GM18511 (cell line): Measurements from ENCODE around the gene SLC25A27.
A peak's percentile ranks its signal among the peaks of the same experiment; 100 is the strongest.
"Not testable (repeated sequence)": the region's sequence is repeated elsewhere in the genome, so short reads cannot be mapped to it uniquely, and the experiment has no call there.

ENCODE experiments used
- ATAC-seq: cut with Tn5 transposase; IDR thresholded peaks from one replicate; pipeline ENCODE4 v1.9.1; 2021; ENCODE audit warnings: mild to moderate bottlenecking, moderate library complexity; ENCODE audit not compliant: unreplicated experiment

Gene SLC25A27, protein sequence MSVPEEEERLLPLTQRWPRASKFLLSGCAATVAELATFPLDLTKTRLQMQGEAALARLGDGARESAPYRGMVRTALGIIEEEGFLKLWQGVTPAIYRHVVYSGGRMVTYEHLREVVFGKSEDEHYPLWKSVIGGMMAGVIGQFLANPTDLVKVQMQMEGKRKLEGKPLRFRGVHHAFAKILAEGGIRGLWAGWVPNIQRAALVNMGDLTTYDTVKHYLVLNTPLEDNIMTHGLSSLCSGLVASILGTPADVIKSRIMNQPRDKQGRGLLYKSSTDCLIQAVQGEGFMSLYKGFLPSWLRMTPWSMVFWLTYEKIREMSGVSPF

DNA sequence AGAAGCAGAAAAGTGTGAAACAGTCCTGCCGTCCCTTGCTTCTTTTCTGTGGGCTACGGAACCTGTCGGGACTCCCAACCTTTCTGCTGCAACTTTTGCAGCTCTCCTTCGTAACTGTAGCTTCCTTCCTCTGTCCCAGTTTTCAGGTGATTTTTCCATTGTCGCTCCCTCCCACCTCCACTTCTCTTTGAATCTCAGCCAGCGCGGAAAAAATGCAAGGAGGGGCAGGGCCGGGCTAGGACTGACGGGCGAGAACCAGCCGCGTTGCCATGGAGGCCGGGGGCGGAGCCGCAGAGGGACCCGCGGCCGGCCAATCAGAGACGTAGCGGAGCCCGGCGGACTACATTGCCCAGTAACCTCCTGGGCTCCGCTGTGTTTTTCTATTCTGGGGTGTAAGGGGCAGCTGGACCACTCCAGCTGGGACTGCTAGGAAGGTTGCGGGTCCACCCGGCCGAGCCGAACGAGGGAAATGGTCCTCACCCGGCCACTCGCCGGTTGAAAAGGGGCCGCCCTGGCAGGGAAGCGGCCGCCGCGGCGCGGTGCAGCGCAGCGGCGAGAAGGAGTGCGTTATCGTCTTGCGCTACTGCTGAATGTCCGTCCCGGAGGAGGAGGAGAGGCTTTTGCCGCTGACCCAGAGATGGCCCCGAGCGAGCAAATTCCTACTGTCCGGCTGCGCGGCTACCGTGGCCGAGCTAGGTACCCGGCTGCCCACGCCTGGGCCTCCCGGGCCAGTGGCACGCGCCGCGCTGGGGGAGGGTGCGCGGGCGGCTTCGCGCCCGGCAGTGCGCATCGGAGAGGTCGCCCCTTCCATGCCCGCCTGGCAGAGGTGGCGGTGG lies at the start of gene SLC25A27, which contains the start of gene CYP39A1:
Gene SLC25A27, plus strand, starts transcription at position 373 of the 836 bp plus-strand sequence. Its CDS starts 218 bp downstream, at position 591.
Gene CYP39A1, minus strand, starts transcription at position 216 of the 836 bp plus-strand sequence. CDS start 236 bp downstream, outside the sequence.
- peak; percentile 100 for ATAC-seq

DNA sequence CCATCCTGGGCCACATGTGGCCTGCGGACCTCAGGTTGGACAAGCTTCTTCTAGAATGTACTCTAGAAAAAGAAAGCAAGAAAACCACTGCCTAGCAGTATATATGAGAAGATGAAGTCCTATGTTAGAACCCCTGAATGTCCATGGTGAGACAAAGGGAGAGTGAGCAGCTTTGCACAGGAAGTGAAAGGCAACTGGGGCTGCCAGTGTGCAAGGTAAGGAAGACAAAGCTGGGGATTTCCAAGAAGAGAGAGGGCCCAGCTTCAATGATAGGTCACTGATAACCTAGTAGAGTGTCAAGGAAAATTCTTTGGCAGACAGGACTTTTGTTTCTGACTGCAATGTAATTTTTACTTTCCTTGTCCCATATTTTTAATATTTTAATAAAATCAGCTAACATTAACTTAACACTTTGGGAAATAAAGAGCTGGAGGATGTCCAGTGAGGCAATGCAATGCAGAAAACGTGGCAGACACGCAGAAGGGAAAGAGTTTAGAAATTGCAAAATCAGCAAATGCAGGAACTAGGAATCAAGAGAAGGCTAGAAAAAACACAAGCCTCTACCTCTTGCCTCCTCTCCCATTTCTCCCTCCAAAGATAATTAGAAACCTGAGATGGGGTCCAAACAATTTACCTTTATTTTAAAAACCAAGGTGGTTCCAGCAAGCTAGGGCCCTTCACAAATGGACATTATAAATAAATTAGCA lies 47.5 kb upstream of the SLC25A27 start:
- ATAC-seq = peak; percentile 75

DNA sequence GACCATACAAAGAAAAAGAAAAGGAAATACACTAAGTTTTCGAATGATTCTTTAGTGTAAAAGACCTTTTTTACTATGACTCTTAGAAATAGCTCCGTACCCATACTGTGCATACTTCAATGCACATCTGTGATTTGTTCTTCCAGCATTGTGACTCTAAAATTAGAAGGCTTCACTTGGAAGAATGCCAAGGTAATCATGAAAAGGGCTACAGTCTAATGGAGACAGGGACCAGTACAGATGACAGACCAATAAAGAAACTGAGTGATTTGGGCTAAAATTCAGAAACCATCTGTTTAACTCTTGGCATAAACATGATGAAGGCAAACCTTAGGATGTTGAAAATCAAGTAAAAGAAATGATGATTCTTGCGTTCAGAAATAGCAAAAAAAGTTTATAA lies 46.4 kb upstream of the SLC25A27 start:
- ATAC-seq = no peak

DNA sequence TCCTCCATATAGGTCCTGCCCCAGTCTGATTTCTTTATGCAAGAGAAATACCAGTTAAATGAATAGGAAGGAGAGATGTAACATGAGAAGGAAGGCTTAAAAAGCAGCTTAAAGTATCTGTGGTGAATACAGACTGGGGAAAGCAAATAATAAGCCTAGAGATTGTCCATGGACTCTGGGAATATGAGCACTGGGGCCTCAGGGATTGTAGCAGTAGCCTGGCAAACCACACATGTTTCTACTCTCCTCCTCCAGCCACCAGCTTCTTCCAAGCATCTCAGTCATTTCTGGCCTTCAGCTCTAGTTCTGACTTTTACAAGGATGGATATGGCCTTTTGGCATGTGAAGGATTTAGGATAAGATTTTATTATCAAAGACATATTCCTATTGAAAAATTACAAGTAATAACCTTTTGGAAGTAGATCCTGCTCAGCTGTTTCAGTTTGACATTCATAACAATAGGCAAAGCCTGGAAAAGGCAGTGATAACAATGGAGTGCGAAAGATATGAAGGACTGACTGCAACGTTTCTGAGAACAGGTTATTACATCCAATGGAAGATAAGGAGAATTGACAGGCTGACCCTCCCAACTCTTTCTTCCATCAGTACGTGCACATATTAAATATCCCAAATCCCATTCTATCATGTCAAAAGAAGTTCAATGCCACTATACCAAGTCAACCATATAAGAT lies 41.8 kb upstream of the SLC25A27 start:
- no peak for ATAC-seq

DNA sequence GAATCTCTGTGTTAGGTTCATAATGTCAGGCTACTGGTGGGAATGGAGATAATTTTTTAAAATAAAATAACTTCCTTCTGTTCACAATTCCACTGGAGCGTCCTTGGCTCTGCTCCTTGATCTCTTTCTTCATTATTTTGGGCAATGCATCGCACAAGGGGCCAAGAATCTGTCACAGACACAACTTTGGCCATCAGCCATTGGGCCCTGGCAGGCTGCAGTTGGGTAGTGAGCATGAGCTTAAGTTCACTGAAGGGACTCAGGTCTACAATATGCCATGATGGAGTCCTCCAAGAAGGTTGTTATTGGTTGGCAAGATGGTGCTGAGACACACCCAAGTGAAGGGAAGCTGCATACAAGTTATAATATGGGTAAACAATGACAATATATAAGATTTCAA lies 40.1 kb upstream of the SLC25A27 start:
- ATAC-seq = no peak

DNA sequence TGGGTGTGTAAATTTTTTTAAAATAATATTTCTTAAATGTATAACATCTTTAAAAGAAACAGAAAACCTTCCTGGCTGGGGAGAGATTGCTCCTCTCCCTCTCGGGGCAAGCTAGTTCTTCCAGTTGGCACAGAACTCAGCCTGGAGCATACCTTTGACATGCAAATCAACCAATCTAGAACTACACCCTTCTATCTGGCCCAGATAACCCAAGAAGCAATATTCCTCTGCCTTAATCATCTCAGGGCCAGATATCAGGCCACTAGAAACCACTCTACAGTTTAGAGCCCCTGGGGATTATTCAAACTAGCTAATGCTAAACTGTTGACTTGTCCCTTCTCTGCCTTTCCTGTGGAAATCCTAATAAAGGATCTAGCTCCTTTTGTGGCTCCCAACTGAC lies 34.0 kb upstream of the SLC25A27 start:
- no peak for ATAC-seq

DNA sequence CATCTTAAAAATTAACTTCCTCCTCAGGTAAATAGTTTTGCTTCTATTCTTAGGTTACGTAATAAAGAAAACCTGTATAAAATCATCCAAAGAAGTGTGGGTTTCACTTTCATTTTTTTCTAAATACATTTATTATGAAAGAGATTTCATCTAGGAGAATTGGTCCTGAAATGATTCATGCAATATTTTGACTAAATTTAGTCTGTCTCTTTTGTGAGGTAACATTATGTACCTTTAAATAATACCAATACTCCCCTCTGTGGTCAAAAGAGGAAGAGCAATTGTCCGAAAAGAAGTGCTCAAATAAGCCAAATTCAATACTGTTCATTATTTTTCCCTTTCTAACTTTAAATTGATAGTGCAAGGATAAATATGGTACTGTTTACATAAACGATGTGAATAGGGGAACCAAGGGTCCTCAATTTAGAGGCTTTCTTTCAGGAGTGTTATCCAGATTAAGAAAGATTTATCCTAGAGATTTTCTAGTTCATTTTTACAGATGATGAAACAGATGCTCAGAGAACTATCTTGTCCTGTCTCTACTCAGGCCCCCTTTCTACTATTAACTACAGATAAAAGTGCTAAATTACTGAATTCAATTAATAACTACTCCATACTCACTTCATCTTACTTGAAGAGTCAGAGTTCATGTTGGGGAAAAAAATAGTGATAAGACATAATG lies 26.4 kb upstream of the SLC25A27 start:
- ATAC-seq = peak; percentile 91

DNA sequence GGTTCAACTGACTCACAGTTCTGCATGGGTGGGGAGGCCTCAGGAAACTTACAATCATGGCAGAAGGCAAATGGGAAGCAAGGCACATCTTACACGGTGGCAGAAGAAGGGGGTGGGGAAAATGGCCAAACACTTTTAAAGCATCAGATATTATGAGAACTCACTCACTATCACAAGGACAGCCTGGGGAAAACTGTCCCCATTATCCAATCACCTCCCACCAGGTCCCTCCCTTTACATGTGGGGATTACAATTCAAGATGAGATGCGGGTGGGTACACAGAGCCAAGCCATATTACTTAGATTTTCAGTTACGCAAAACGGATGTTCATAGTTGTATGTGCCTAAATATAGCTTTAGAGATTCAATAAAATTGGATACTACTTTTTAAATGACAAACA lies 25.8 kb upstream of the SLC25A27 start:
- no peak for ATAC-seq

DNA sequence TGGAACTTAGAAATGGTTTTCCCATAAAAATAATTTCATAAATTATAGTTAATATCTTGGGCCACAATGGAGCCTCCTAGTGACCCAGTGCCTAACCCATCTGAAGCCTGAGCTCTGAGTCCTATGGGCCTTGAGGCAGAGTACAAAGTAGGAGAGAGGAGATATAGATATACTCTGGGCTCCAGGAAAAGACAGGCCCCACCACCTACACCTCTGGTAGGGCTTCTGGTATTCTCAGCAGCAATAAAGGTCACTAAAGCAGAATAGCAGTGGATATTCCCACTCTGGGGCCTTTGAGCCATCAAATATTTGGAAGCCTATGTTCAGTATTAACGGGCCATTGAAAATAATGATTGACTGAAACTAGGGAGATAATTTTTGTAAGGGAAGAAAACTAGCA lies 24.3 kb upstream of the SLC25A27 start:
- ATAC-seq = no peak

DNA sequence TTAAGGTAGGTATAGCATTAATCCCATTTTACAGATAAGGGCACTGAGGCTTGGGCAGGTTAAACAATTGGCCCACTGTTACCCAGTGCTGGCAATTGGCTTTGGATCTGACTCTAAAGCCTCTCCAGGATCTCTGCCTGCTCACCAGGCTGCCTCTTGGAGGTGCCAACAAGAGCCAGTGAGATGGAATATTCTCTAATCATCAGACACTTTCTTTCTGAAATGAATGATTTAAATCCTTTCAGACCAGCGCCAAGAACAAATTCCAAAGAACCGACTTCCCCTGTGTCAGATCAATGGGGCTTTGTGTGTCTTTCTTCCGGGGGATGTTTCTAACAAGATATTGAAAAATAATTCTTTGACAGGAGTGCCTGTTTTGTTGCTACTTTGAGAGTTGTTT lies 23.8 kb upstream of the SLC25A27 start:
- no peak for ATAC-seq

DNA sequence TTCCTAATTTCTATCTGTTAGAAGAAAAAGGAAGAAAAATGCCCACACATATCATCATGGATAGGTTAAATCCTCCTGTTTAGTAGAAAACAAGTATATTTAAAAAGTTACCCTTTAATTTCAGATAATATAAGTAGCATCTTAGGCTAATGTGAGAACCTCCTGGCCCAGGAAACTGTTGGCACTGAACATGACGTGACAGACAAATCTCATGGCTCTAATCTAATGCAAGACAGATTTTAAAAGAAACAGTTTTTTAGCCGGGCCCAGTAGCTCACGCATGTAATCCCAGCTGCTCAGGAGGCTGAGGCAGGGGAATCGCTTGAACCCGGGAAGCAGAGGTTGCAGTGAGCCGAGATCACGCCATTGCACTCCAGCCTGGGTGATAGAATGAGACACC lies 23.1 kb upstream of the SLC25A27 start:
- ATAC-seq = no peak

DNA sequence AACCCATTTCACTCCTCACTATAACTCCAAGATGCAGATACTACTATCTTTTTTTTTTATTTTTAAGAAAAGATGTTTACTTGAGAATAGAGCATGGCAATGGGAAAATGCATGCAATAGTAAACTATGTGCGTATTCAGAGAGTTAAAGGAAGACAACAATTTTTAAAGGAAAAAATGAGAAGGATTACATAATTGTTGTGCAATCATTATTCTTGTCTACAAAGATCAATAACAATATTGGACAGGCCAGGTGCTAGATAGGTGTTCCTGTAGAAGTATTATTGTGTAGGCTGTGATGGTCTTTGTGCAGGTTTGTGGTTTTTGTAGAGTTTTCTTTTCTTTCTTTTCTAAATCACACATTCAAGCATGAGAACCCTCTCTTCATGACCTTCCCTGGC lies 20.7 kb upstream of the SLC25A27 start:
- no peak for ATAC-seq

DNA sequence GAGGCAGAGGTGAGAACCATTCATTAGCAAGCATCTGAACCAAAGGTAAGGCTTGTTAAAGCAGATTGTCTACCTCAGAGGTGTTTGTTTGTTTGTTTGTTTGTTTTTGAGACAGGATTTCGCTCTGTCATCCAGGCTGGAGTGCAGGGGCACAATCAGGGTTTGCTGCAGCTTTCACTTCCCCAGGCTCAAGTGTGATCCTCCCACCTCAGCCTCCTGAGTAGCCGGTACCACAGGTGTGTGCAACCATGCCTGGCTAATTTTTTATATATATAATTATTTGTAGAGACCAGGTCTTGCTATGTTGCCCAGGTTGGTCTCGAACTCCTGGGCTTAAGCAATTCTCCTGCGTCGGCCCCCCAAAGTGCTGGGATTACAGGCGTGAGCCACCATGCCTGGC lies 17.3 kb upstream of the SLC25A27 start:
- no peak for ATAC-seq

DNA sequence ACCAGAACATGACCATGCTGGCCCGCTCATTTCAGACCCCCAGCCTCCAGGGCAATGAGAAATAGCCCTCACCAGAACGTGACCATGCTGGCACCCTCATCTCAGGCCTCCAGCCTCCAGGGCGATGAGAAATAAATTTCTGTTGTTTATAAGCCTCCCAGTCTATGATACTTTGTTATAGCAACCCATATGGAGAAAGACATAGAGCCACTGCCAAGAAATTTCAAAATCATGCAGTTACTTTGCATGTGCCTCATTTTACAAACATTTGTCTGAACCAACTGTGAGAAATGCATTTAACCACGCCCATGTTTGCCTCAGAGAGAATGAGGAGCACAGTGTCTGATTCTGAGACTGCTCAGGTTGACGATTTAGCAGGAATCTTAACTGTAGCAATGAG lies 15.6 kb upstream of the SLC25A27 start:
- no peak for ATAC-seq

DNA sequence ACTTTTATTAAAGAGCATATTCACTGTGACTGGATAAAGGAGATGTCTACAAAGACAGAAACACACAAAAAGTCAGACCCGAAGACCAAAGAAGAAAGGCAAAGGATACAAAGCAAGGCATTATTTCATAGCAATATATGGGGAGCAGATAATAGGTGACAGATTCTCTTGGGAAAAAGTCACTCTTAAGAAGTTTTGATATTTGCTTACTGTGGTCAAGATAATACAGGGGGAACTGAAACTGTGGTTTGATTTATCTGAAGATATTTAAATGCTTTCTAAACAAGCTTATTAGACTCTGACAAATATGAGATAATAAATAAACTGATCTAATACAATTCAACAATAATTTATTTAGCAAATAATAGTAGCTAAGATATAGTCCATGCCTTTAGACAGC lies 14.8 kb upstream of the SLC25A27 start:
- ATAC-seq = no peak

DNA sequence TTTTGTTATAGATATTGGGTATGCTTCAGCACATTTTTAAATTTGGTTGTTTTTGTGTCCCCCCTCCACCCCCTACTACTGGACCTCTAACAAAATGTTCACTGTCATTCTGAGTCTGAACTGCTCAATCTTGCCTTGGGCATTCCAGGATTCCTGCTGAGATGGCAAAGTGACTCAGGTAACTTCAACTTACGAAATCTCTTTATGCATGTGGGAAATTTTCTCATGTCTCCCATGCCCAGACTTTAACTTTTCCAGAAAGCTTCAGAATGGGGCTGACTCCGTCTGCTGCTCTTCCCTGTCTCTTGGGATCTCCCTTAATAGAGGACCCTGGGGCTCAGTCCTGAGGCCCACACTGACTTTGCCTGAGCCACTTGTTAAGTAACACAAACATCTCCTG lies 14.1 kb upstream of the SLC25A27 start:
- no peak for ATAC-seq

DNA sequence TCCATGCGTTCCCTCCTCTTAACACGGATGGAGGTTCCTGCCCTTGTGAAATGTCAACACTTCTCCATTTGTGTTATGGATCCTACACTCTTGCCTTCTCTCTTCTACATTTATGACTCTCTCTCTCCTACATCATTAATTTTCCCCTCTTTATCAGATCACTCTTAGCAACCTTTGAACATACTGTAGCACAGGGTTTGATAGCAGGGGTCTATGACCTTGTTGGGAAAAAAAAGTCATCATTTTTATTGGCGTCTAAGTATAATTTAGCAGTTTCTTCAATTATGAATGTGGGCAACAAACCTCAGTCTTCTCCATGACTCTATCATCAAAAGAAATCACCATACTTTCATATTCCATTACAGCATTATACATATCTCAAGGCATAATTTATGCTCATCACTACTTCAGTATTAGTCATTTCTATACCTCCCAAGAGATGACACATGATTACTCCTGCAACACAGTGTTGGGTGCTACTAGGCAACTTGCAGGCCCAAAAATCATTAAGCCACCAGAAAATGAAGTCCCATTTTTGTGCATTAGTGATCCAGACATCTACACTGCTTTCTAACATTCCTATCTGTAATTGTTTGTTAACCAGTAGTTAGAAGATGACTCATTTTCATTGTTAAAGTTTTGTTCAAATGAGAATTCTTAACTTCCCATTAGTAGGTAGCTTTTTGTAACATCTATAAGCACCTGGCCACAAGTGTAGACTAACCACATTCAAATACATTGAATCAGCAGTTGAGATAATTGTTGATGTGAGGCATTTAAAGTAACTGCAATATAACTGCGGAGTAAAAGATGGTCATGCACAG lies 9.6 kb upstream of the SLC25A27 start:
- no peak for ATAC-seq

DNA sequence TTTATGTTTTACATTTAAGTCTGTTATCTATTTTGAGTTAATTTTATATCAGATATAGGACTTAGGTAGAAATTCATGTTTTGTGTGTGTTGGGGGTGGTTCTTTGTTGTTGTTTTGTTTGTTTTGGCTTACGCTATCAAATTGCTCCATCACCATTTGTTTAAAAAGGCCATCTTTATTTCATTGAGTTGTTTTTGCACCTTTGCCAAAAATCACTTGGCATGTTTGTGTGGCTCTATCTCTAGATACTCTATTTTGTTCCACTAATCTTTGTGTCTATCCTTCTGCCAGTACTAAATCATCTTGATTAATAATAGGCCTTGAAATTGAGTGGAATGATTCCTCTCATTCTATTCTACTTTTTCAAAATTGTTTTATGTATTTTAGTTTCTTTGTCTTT lies 7.5 kb upstream of the SLC25A27 start:
- no peak for ATAC-seq

DNA sequence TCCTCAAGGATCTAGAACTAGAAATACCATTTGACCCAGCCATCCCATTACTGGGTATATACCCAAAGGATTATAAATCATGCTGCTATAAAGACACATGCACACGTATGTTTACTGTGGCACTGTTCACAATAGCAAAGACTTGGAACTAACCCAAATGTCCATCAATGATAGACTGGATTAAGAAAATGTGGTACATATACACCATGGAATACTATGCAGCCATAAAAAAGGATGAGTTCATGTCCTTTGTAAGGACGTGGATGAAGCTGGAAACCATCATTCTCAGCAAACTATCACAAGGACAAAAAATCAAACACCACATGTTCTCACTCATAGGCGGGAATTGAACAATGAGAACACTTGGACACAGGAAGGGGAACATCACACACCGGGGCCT lies 4.7 kb upstream of the SLC25A27 start:
- ATAC-seq = not testable (repeated sequence)
